Endodermal cell (in vitro differentiated cells): Measurements from ENCODE around the gene PRRG2. TPM values are rescaled to one million over a fixed set of nuclear protein-coding genes. Genes with fewer than 3 reads are reported as not detected.
"Not testable (repeated sequence)": the region's sequence is repeated elsewhere in the genome, so short reads cannot be mapped to it uniquely, and the experiment has no call there.

Experiments
- DNase-seq: peaks from one replicate; pipeline ENCODE4 v3.0.0-alpha.2; 2017
- H3K27ac ChIP-seq: 2 replicates; pipeline ENCODE4 v1.5.1; 2013; ENCODE audit warnings: mild to moderate bottlenecking, low read depth, low read length, moderate library complexity
- H3K27me3 ChIP-seq: 2 replicates; pipeline ENCODE4 v1.6.1; 2013; ENCODE audit warnings: mild to moderate bottlenecking, low read length, moderate library complexity; ENCODE audit not compliant: insufficient read depth, control insufficient read depth, poor library complexity, severe bottlenecking
- H3K36me3 ChIP-seq: 2 replicates; pipeline ENCODE4 v1.7.0; 2013; ENCODE audit warnings: mild to moderate bottlenecking, low read length, moderate library complexity; ENCODE audit not compliant: control insufficient read depth, insufficient read depth
- H3K4me1 ChIP-seq: one replicate; pipeline ENCODE4 v1.7.0; 2013; ENCODE audit warnings: low read length; ENCODE audit not compliant: control insufficient read depth, insufficient read depth
- H3K4me3 ChIP-seq: 2 replicates; pipeline ENCODE4 v1.5.1; 2013; ENCODE audit warnings: mild to moderate bottlenecking, low read length, moderate library complexity
- H3K9ac ChIP-seq: 2 replicates; pipeline ENCODE4 v1.6.1; 2013; ENCODE audit warnings: mild to moderate bottlenecking, low read length, moderate library complexity; ENCODE audit not compliant: poor library complexity, severe bottlenecking; ENCODE audit errors: extremely low read depth
- H3K9me3 ChIP-seq: 2 replicates; pipeline ENCODE4 v1.6.1; 2013; ENCODE audit warnings: mild to moderate bottlenecking, low read length, moderate library complexity; ENCODE audit not compliant: control insufficient read depth
- H3K27ac Mint-ChIP-seq: 2 replicates; pipeline ENCODE4 v1.8.0; 2020; ENCODE audit warnings: mixed read lengths
- H3K27me3 Mint-ChIP-seq: 2 replicates; pipeline ENCODE4 v1.8.0; 2021; ENCODE audit warnings: mild to moderate bottlenecking, mixed read lengths; ENCODE audit not compliant: insufficient read depth
- H3K36me3 Mint-ChIP-seq: 2 replicates; pipeline ENCODE4 v1.8.0; 2020; ENCODE audit warnings: low read depth, mixed read lengths
- H3K4me1 Mint-ChIP-seq: 2 replicates; pipeline ENCODE4 v1.8.0; 2020; ENCODE audit warnings: mixed read lengths
- H3K4me3 Mint-ChIP-seq: 2 replicates; pipeline ENCODE4 v1.8.0; 2020; ENCODE audit warnings: mild to moderate bottlenecking, moderate library complexity, mixed read lengths
- H3K9me3 Mint-ChIP-seq: 2 replicates; pipeline ENCODE4 v1.8.0; 2020; ENCODE audit warnings: mild to moderate bottlenecking, mixed read lengths
- CTCF ChIP-seq: fragments of 200-600 bp; sonication (generic); conservative IDR thresholded peaks from 2 replicates; pipeline ENCODE4 v1.5.0; 2021; ENCODE audit warnings: antibody characterized with exemption, mild to moderate bottlenecking
- WGBS, 2 experiments: methylation state at CpG; one replicate each; pipeline versions ENCODE4 v1.1.5 to v1.1.7; 2013; ENCODE audit warnings: missing lambda C conversion rate in 2 of 2, mixed read lengths in 1 of 2; ENCODE audit not compliant: insufficient coverage in 1 of 2, insufficient read length in 1 of 2; 5-methylcytosine and 5-hydroxymethylcytosine counted together
- total RNA-seq, 2 donors: library from RNA; stranded (reverse); fragmentation: NEBNext Ultra II Directional in 1 of 2; extraction: Animal tissue kit (Norgen Biotek cat#: 25700) in 1 of 2; gene quantifications; 2 replicates in 1 of 2; 3 replicates in 1 of 2; pipeline ENCODE4 v1.2.1, GENCODE V29; 2021

PRRG2 gene
- total RNA-seq, 2 donors from 2014 or later: 3.7 to 6.9 TPM

GRCh38 chr19:49615861-49616260, 34.7 kb downstream of the PRRG2 start:
- no peak overlapping the region for H3K27ac Mint-ChIP-seq
- peaks cover 71% of the 10 kb centered on the region for H3K36me3 ChIP-seq
- no peak overlapping the region for H3K27ac ChIP-seq
- no peak for TF ChIP-seq CTCF
- no peak overlapping the region for H3K9ac ChIP-seq
- WGBS, 2 experiments: 93 to 96% methylated on average over 18 to 23 of the region's 23 CpGs
- H3K27me3 ChIP-seq: no peaks in the 10 kb centered on the region
- no peak overlapping the region for H3K4me3 ChIP-seq
- no peaks in the 10 kb centered on the region for H3K27me3 Mint-ChIP-seq
- no peak for DNase-seq
- no peaks in the 10 kb centered on the region for H3K4me1 ChIP-seq
- no peaks in the 10 kb centered on the region for H3K4me1 Mint-ChIP-seq
- no peaks in the 10 kb centered on the region for H3K9me3 ChIP-seq
- peaks cover 75% of the 10 kb centered on the region for H3K36me3 Mint-ChIP-seq
- no peaks in the 10 kb centered on the region for H3K9me3 Mint-ChIP-seq
- H3K4me3 Mint-ChIP-seq: no peak overlapping the region

- 95 to 96% methylated on average over 6 to 7 of the region's 7 CpGs for WGBS, 2 experiments
- no peaks in the 10 kb centered on the region for H3K9me3 ChIP-seq
- H3K4me3 ChIP-seq: no peak overlapping the region
- H3K27ac Mint-ChIP-seq: no peak overlapping the region
- no peak for TF ChIP-seq CTCF
- no peak overlapping the region for H3K4me3 Mint-ChIP-seq
- H3K36me3 ChIP-seq: peaks cover 70% of the 10 kb centered on the region
- H3K36me3 Mint-ChIP-seq: peaks cover 73% of the 10 kb centered on the region
- no peaks in the 10 kb centered on the region for H3K4me1 ChIP-seq
- no peaks in the 10 kb centered on the region for H3K27me3 Mint-ChIP-seq
- DNase-seq: no peak
- no peak overlapping the region for H3K27ac ChIP-seq
- no peaks in the 10 kb centered on the region for H3K27me3 ChIP-seq
- H3K4me1 Mint-ChIP-seq: no peaks in the 10 kb centered on the region
- H3K9ac ChIP-seq: no peak overlapping the region
- no peaks in the 10 kb centered on the region for H3K9me3 Mint-ChIP-seq
Observed at GRCh38 chr19:49616532-49616931, 35.4 kb downstream of the PRRG2 start.

GRCh38 chr19:49616945-49617344, 35.8 kb downstream of the PRRG2 start:
- Mint-ChIP-seq H3K4me3 (no peak overlapping the region), H3K9me3 (no peaks in the 10 kb centered on the region), H3K4me1 (no peaks in the 10 kb centered on the region), H3K27me3 (no peaks in the 10 kb centered on the region), H3K36me3 (peaks cover 77% of the 10 kb centered on the region), H3K27ac (no peak overlapping the region)
- TF ChIP-seq CTCF: no peak
- Histone ChIP-seq H3K4me3 (no peak overlapping the region), H3K9me3 (no peaks in the 10 kb centered on the region), H3K36me3 (peaks cover 74% of the 10 kb centered on the region), H3K4me1 (no peaks in the 10 kb centered on the region), H3K27me3 (no peaks in the 10 kb centered on the region), H3K27ac (no peak overlapping the region), H3K9ac (no peak overlapping the region)
- no peak for DNase-seq
- 97 to 98% methylated on average over 4 to 6 of the region's 7 CpGs for WGBS, 2 experiments

GRCh38 chr19:49617860-49618259, 36.7 kb downstream of the PRRG2 start:
- not testable (repeated sequence) for H3K9me3 Mint-ChIP-seq, H3K4me1 ChIP-seq, H3K4me1 Mint-ChIP-seq, H3K9me3 ChIP-seq, H3K4me3 Mint-ChIP-seq, H3K27me3 Mint-ChIP-seq, H3K9ac ChIP-seq, H3K27ac Mint-ChIP-seq, H3K27me3 ChIP-seq, H3K27ac ChIP-seq, H3K4me3 ChIP-seq, DNase-seq
- peaks cover 79% of the 10 kb centered on the region for H3K36me3 Mint-ChIP-seq
- 84 to 98% methylated on average over 13 of the region's 13 CpGs for WGBS, 2 experiments
- H3K36me3 ChIP-seq: peaks cover 76% of the 10 kb centered on the region
